Trophoblast cell (in vitro differentiated cells and primary cell): ENCODE measurements around the gene METTL22.

Experiments used
- DNase-seq, 2 donors: peaks; one replicate each; pipeline ENCODE4 v3.0.0-alpha.2; 2016
- H2AFZ ChIP-seq: 2 replicates; pipeline ENCODE4 v1.6.1; 2013; ENCODE audit warnings: low read length, moderate library complexity, mild to moderate bottlenecking; ENCODE audit not compliant: insufficient read depth, poor library complexity
- H2AK5ac ChIP-seq: 2 replicates; pipeline ENCODE4 v1.6.1; 2013; ENCODE audit warnings: mild to moderate bottlenecking, low read length
- H2BK120ac ChIP-seq: 2 replicates; pipeline ENCODE4 v1.6.1; 2013; ENCODE audit warnings: low read length, mild to moderate bottlenecking, moderate library complexity; ENCODE audit not compliant: insufficient read depth, poor library complexity
- H2BK12ac ChIP-seq: 2 replicates; pipeline ENCODE4 v1.6.1; 2013; ENCODE audit warnings: mild to moderate bottlenecking, low read length, moderate library complexity
- H2BK5ac ChIP-seq: 2 replicates; pipeline ENCODE4 v1.6.1; 2013; ENCODE audit warnings: low read length, low read depth, moderate library complexity, mild to moderate bottlenecking; ENCODE audit not compliant: poor library complexity
- H3K14ac ChIP-seq: 2 replicates; pipeline ENCODE4 v1.6.1; 2013; ENCODE audit warnings: mild to moderate bottlenecking, low read length
- H3K18ac ChIP-seq: 2 replicates; pipeline ENCODE4 v1.6.1; 2013; ENCODE audit warnings: mild to moderate bottlenecking, low read length
- H3K23ac ChIP-seq: 2 replicates; pipeline ENCODE4 v1.6.1; 2013; ENCODE audit warnings: low read length
- H3K27ac ChIP-seq: 2 replicates; pipeline ENCODE4 v1.5.1; 2013; ENCODE audit warnings: low read depth, mild to moderate bottlenecking, inconsistent platforms, low read length, moderate library complexity
- H3K27me3 ChIP-seq: 2 replicates; pipeline ENCODE4 v1.6.1; 2013; ENCODE audit warnings: inconsistent platforms, mild to moderate bottlenecking, low read length, moderate library complexity; ENCODE audit not compliant: insufficient read depth
- H3K36me3 ChIP-seq, 2 experiments: 1 replicate in 1 of 2; 2 replicates in 1 of 2; pipeline ENCODE4 v1.6.1; 2013; ENCODE audit warnings: low read length in 2 of 2, mild to moderate bottlenecking in 2 of 2, moderate library complexity in 1 of 2; ENCODE audit not compliant: insufficient read depth in 2 of 2, control insufficient read depth in 1 of 2
- H3K4ac ChIP-seq: 2 replicates; pipeline ENCODE4 v1.6.1; 2013; ENCODE audit warnings: low read depth, mild to moderate bottlenecking, low read length, moderate library complexity
- H3K4me1 ChIP-seq, 2 experiments: 1 replicate in 1 of 2; 2 replicates in 1 of 2; pipeline ENCODE4 v1.6.1; 2013; ENCODE audit warnings: low read length in 2 of 2, mild to moderate bottlenecking in 2 of 2, moderate library complexity in 1 of 2; ENCODE audit not compliant: insufficient read depth in 2 of 2, control insufficient read depth in 1 of 2
- H3K4me2 ChIP-seq: 2 replicates; pipeline ENCODE4 v1.6.1; 2013; ENCODE audit warnings: inconsistent platforms, mild to moderate bottlenecking, low read length, moderate library complexity
- H3K4me3 ChIP-seq: 2 replicates; pipeline ENCODE4 v1.5.1; 2013; ENCODE audit warnings: mild to moderate bottlenecking, low read depth, low read length, inconsistent platforms
- H3K79me1 ChIP-seq: one replicate; pipeline ENCODE4 v1.6.1; 2013; ENCODE audit warnings: low read length
- H3K79me2 ChIP-seq: 2 replicates; pipeline ENCODE4 v1.6.1; 2013; ENCODE audit warnings: low read length, mild to moderate bottlenecking; ENCODE audit not compliant: control insufficient read depth, insufficient read depth, poor library complexity
- H3K9ac ChIP-seq: 2 replicates; pipeline ENCODE4 v1.6.1; 2013; ENCODE audit warnings: mild to moderate bottlenecking, low read length
- H3K9me3 ChIP-seq: 2 replicates; pipeline ENCODE4 v1.6.1; 2013; ENCODE audit warnings: low read depth, mild to moderate bottlenecking, control low read depth, inconsistent platforms, low read length; ENCODE audit not compliant: insufficient read depth
- H4K12ac ChIP-seq: 2 replicates; pipeline ENCODE4 v1.6.1; 2013; ENCODE audit warnings: low read depth, mild to moderate bottlenecking, low read length, moderate library complexity
- H4K8ac ChIP-seq: 2 replicates; pipeline ENCODE4 v1.6.1; 2013; ENCODE audit warnings: low read depth, mild to moderate bottlenecking, low read length, moderate library complexity
- H4K91ac ChIP-seq: one replicate; pipeline ENCODE4 v1.6.1; 2013; ENCODE audit warnings: low read depth, mild to moderate bottlenecking, low read length, moderate library complexity
- WGBS: extraction: QIAGEN DNeasy Blood & Tissue Kit; methylation state at CpG from one replicate; pipeline ENCODE4 v1.1.7; 2013; ENCODE audit warnings: missing lambda C conversion rate; ENCODE audit not compliant: insufficient read length, insufficient coverage; ENCODE audit errors: extremely low coverage; 5-methylcytosine and 5-hydroxymethylcytosine counted together

Gene METTL22

DNA sequence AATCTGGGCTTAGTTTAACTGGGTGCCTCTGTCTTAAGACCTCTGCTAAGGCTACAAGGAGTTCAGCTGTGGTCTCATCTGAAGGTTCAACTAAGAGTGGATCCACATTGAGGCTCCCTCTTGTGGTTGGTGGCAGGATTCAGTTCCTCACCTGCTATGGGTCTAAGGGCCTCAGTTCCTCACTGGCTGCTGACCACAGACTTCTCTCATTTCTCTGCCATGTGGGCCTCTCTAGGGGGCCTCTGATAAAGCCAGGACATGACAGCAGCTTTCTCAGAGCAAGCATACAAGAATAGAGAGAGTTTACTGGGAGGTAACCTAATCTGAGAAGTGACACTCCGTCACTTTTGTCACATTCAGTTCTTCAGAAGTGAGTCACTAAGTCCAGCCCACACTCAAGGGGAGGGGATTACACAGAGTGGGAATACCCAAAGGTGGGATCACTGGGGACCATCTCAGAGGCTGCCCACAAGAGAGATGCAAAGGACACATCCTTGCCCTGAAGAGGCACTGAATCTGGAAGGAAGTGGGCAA, 33.8 kb downstream of the METTL22 start:
- Histone ChIP-seq H3K4me3 (no peak overlapping the region), H3K9ac (no peak overlapping the region), H3K27ac (no peak overlapping the region), H3K27me3 (no peaks in the 10 kb centered on the region), H3K23ac (no peak overlapping the region), H3K4ac (no peak overlapping the region), H4K12ac (no peak overlapping the region), H3K36me3 (no peaks in the 10 kb centered on the region), H2AK5ac (no peak overlapping the region), H3K18ac (no peak overlapping the region), H2AFZ (no peak overlapping the region), H3K4me2 (no peak overlapping the region), H3K9me3 (no peaks in the 10 kb centered on the region), H3K4me1 (no peaks in the 10 kb centered on the region), H4K91ac (no peak overlapping the region), H2BK12ac (no peak overlapping the region), H3K14ac (no peak overlapping the region), H3K79me1 (no peaks in the 10 kb centered on the region), H2BK5ac (no peak overlapping the region), H2BK120ac (no peak overlapping the region), H4K8ac (no peak overlapping the region), H3K79me2 (no peaks in the 10 kb centered on the region)
- peak; percentile 47 to 76 for DNase-seq
- WGBS, result no CpG with 5 or more reads among the region's 1 CpG

- Histone ChIP-seq H3K79me1 (no peaks in the 10 kb centered on the region), H4K12ac (no peak overlapping the region), H3K4me2 (no peak overlapping the region), H3K18ac (no peak overlapping the region), H2AK5ac (no peak overlapping the region), H3K9me3 (no peaks in the 10 kb centered on the region), H3K4ac (no peak overlapping the region), H4K91ac (no peak overlapping the region), H3K4me3 (no peak overlapping the region), H2BK120ac (no peak overlapping the region), H3K14ac (no peak overlapping the region), H4K8ac (no peak overlapping the region), H3K79me2 (no peaks in the 10 kb centered on the region), H3K4me1 (no peaks in the 10 kb centered on the region), H3K23ac (no peak overlapping the region), H3K36me3 (no peaks in the 10 kb centered on the region), H3K9ac (no peak overlapping the region), H3K27ac (no peak overlapping the region), H3K27me3 (no peaks in the 10 kb centered on the region), H2BK5ac (no peak overlapping the region), H2BK12ac (no peak overlapping the region), H2AFZ (no peak overlapping the region)
- DNase-seq, result no peak
- WGBS, result no CpG with 5 or more reads among the region's 3 CpGs
These were observed 34.9 kb downstream of the METTL22 start for GRCh38 chr16:8656376-8656775.

GRCh38 chr16:8660841-8661301, 39.4 kb downstream of the METTL22 start:
- Histone ChIP-seq H3K23ac (no peak overlapping the region), H4K91ac (no peak overlapping the region), H3K27ac (no peak overlapping the region), H3K4me3 (no peak overlapping the region), H2AFZ (no peak overlapping the region), H4K8ac (no peak overlapping the region), H3K36me3 (no peaks in the 10 kb centered on the region), H3K79me1 (no peaks in the 10 kb centered on the region), H4K12ac (no peak overlapping the region), H2BK120ac (no peak overlapping the region), H3K14ac (no peak overlapping the region), H3K9me3 (no peaks in the 10 kb centered on the region), H3K4ac (no peak overlapping the region), H3K9ac (no peak overlapping the region), H3K4me2 (no peak overlapping the region), H2AK5ac (no peak overlapping the region), H3K79me2 (no peaks in the 10 kb centered on the region), H2BK12ac (no peak overlapping the region), H2BK5ac (no peak overlapping the region), H3K4me1 (no peaks in the 10 kb centered on the region), H3K18ac (no peak overlapping the region), H3K27me3 (no peaks in the 10 kb centered on the region)
- WGBS, result no CpG with 5 or more reads among the region's 13 CpGs
- peak; percentile 53 to 83 for DNase-seq

DNA sequence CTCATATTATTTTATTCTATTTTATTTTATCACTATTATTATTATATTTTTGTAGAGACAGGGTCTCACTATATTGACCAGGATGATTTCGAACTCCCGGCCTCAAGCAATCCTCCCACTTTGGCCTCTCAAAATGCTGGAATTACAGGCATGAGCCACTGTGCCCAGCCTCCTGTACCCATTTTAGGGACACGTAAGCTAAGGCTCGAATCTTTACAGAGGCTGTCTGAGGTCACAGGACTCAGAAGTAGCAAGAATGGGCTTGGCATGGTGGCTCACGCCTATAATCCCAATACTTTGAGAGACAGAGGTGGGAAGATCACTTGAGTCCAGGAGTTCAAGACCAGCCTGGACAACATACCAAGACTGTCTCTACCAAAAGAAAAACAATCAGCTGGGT, 40.2 kb downstream of the METTL22 start:
- no CpG with 5 or more reads among the region's 5 CpGs for WGBS
- H3K79me2 ChIP-seq, result no peaks in the 10 kb centered on the region
- DNase-seq, result no peak

More for the DNA sequence above, 40.2 kb downstream of the METTL22 start:
- Histone ChIP-seq H3K36me3 (no peaks in the 10 kb centered on the region), H3K4me1 (no peaks in the 10 kb centered on the region), H3K27ac (no peak overlapping the region), H4K91ac (no peak overlapping the region), H4K12ac (no peak overlapping the region), H3K14ac (no peak overlapping the region), H2BK12ac (no peak overlapping the region), H3K9ac (no peak overlapping the region), H2AK5ac (no peak overlapping the region), H3K18ac (no peak overlapping the region), H2BK120ac (no peak overlapping the region), H2BK5ac (no peak overlapping the region), H3K4ac (no peak overlapping the region), H3K4me3 (no peak overlapping the region), H3K27me3 (no peaks in the 10 kb centered on the region), H3K23ac (no peak overlapping the region), H3K9me3 (no peaks in the 10 kb centered on the region), H4K8ac (no peak overlapping the region), H3K79me1 (no peaks in the 10 kb centered on the region), H2AFZ (no peak overlapping the region), H3K4me2 (no peak overlapping the region)
